Upper lobe of left lung (tissue), 4 donors: ENCODE measurements around the gene ATP10A.

Experiments
- CTCF ChIP-seq, 6 experiments: fragments of 450-650 bp in 4 of 6; fragments of 200-600 bp in 2 of 6; sonication (generic) in 2 of 6; IDR thresholded peaks; one replicate each; pipeline ENCODE4 v1.5.1; 2016 to 2019; ENCODE audit warnings: antibody characterized with exemption in 6 of 6
- EP300 ChIP-seq, 4 donors: sonication (generic); formaldehyde crosslinking; IDR thresholded peaks; one replicate each; pipeline ENCODE4 v1.5.1; 2017; ENCODE audit warnings: antibody characterized with exemption in 4 of 4, control low read depth in 2 of 4
- POLR2A ChIP-seq, 4 donors: fragments of 450-650 bp; IDR thresholded peaks; one replicate each; pipeline ENCODE4 v1.5.1; 2016 to 2017; ENCODE audit warnings: antibody characterized with exemption in 4 of 4, mild to moderate bottlenecking in 2 of 4
- POLR2AphosphoS5 ChIP-seq, 2 donors: sonication (generic); formaldehyde crosslinking; IDR thresholded peaks; one replicate each; pipeline ENCODE4 v1.5.1; 2017; ENCODE audit warnings: antibody characterized with exemption in 2 of 2

GRCh38 chr15:25909806-25910205 is 46.7 kb upstream of the ATP10A start:
- TF ChIP-seq CTCF (IDR thresholded peaks at IDR 0.05) (no peak), POLR2AphosphoS5 (IDR thresholded peaks at IDR 0.05) (no peak), POLR2A (IDR thresholded peaks at IDR 0.05) (no peak), EP300 (IDR thresholded peaks at IDR 0.05) (no peak)
